Measurements from ENCODE around the gene ALG11.

GRCh38 chr13:51988988-51989618, 23.1 kb upstream of the ALG11 start:
- TF ChIP-seq CTCF (IDR thresholded peaks at IDR 0.05) = no peak
- TF ChIP-seq EP300 (IDR thresholded peaks at IDR 0.05) = no peak
